ENCODE data around the gene EPHB6.

Gene EPHB6

GRCh38 chr7:142898377-142899170 is 43.7 kb downstream of the EPHB6 start:
- TF ChIP-seq ZFX (IDR thresholded peaks at IDR 0.05; ENCODE audit: borderline replicate concordance), result no peak
- TF ChIP-seq, protein P1, sequence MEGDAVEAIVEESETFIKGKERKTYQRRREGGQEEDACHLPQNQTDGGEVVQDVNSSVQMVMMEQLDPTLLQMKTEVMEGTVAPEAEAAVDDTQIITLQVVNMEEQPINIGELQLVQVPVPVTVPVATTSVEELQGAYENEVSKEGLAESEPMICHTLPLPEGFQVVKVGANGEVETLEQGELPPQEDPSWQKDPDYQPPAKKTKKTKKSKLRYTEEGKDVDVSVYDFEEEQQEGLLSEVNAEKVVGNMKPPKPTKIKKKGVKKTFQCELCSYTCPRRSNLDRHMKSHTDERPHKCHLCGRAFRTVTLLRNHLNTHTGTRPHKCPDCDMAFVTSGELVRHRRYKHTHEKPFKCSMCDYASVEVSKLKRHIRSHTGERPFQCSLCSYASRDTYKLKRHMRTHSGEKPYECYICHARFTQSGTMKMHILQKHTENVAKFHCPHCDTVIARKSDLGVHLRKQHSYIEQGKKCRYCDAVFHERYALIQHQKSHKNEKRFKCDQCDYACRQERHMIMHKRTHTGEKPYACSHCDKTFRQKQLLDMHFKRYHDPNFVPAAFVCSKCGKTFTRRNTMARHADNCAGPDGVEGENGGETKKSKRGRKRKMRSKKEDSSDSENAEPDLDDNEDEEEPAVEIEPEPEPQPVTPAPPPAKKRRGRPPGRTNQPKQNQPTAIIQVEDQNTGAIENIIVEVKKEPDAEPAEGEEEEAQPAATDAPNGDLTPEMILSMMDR (IDR thresholded peaks at IDR 0.05), result no peak
- no peak overlapping the region for H3K27ac ChIP-seq

DNA sequence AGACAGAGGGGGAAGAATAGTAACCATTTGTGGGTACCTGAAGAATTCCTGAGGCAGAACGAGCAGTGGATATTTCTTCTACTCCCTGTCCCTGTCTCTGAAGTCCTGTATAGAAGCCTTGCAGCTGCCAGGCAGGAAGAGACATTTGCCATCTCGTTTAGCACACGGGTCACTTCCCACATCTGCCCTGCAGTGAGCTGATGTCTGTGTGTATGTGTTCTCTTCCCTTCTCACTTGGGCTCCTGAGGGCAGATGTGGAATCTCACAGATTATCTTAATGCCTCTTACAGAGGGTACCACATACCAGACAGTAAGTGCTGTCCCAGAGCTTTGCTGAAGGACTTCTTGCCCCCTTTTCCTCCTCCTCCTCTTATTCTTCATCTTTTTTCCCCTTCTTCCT is 44.8 kb downstream of the EPHB6 start:
- H3K27ac ChIP-seq, result no peak overlapping the region
- TF ChIP-seq ZFX (IDR thresholded peaks at IDR 0.05; ENCODE audit: borderline replicate concordance), result no peak

DNA sequence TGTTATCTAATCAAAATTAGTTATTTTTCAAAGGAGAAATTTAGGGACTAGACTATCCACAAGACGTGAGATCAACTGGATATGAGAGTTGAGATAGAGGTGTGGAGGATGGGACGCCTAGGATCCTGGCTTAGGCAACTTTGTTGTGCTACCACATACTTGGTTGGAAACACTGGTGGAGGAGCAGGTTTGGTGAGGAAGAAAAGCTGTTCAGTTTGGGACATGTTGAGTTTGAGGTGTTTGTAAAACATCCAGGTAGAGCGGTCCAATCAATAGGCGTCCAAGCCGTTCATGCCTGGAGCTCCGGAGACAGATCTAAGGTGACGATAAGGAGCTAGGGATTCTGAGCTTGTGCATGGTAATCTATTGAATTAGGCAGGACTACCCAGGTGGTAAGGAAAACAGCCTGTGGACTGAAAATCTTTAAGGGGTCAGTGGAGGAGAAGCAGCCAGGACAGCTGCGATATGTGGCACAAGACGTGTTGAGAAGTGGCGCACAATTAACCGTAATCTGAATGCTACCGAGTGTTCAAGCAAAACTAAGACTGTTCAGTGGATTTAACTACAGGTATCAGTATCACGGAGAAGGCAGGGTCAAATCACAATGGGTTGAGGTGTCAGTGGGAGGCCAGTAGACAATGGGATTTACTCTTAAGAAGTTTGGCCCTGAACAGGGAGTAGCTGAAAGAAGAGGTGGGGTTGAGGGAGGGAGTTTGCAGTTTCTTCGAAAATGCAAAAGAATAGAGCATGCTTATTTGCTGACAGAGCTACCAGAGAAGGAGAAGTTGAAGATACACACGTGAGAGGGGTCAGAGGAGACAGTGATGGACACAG is 46.8 kb downstream of the EPHB6 start:
- no peak overlapping the region for H3K27ac ChIP-seq
- no peak for TF ChIP-seq ZFX (IDR thresholded peaks at IDR 0.05; ENCODE audit: borderline replicate concordance)

DNA sequence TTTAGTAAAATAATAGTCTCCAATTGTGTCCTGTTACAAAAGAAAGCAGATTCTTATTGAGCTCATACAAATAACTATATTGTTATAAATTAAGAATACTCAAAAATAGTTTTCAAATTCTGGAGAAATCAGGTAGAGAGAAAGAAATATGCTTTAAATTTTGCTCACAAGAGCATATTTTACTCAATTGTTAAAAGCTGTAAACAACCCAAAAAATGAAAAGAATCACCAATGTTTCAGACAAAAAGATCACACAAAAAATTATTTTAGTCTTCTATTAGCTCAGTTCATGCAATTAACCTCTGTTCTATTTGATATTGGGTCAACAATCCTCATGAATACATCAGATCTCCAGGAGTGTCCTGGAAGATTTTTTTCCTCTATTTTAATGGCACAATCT is 49.3 kb downstream of the EPHB6 start:
- no peak overlapping the region for H3K27ac ChIP-seq
- TF ChIP-seq, protein P1 (IDR thresholded peaks at IDR 0.05), result no peak
- TF ChIP-seq ZFX (IDR thresholded peaks at IDR 0.05; ENCODE audit: borderline replicate concordance), result no peak

DNA sequence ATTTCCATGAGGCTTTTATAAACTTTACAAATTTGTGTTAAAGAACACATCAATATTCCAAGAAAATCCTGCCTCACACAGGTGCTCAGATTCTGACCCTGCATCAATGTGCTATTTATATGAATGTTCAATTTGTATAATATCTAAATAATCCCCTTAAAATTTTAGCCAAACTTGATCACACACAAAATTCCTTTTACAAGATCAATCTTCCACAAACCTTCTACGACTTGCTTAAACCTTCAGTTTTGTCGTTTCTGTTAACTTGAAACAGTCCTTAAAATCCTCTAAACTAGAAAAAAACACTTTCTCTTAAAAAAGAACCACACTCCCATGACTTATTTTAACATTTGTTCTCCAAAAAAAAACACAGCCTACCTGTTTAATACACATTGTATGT is 50.9 kb downstream of the EPHB6 start:
- H3K27ac ChIP-seq, result no peak overlapping the region
- TF ChIP-seq ZFX (IDR thresholded peaks at IDR 0.05; ENCODE audit: borderline replicate concordance), result no peak
- TF ChIP-seq, protein P1 (IDR thresholded peaks at IDR 0.05), result no peak

- no peak overlapping the region for H3K27ac ChIP-seq
- no peak for TF ChIP-seq ZFX (IDR thresholded peaks at IDR 0.05; ENCODE audit: borderline replicate concordance)
- TF ChIP-seq, protein P1 (IDR thresholded peaks at IDR 0.05), result no peak
Observed at GRCh38 chr7:142906643-142907042, 51.8 kb downstream of the EPHB6 start.

GRCh38 chr7:142908290-142908689 is 53.4 kb downstream of the EPHB6 start:
- TF ChIP-seq ZFX (IDR thresholded peaks at IDR 0.05; ENCODE audit: borderline replicate concordance), result no peak
- TF ChIP-seq, protein P1 (IDR thresholded peaks at IDR 0.05), result no peak

More at GRCh38 chr7:142908290-142908689, 53.4 kb downstream of the EPHB6 start:
- no peak overlapping the region for H3K27ac ChIP-seq
